Colonic mucosa (tissue), 4 donors: ENCODE results near the gene UBASH3B. TPM values are rescaled to one million over a fixed set of nuclear protein-coding genes. Genes with fewer than 3 reads are reported as not detected.

Experiments used
- DNase-seq: peaks from one replicate; pipeline ENCODE4 v3.0.0-alpha.2; 2020
- H3K27ac ChIP-seq: fragments of 200-600 bp; one replicate; pipeline ENCODE4 v1.8.0; 2021
- H3K27me3 ChIP-seq: fragments of 200-600 bp; one replicate; pipeline ENCODE4 v1.8.0; 2021
- H3K36me3 ChIP-seq: fragments of 200-600 bp; one replicate; pipeline ENCODE4 v1.8.0; 2021
- H3K4me1 ChIP-seq: fragments of 200-600 bp; one replicate; pipeline ENCODE4 v1.8.0; 2021; ENCODE audit warnings: mild to moderate bottlenecking
- H3K4me3 ChIP-seq: fragments of 200-600 bp; one replicate; pipeline ENCODE4 v1.8.0; 2021
- H3K9ac ChIP-seq, 2 donors: one replicate each; pipeline ENCODE4 v1.7.0; 2013; ENCODE audit warnings: control low read depth in 2 of 2, low read depth in 2 of 2, low read length in 2 of 2
- H3K9me3 ChIP-seq: fragments of 200-600 bp; one replicate; pipeline ENCODE4 v1.8.0; 2021
- CTCF ChIP-seq: fragments of 200-600 bp; IDR thresholded peaks from one replicate; pipeline ENCODE4 v1.8.0; 2022; ENCODE audit warnings: antibody characterized with exemption, mild to moderate bottlenecking
- intact Hi-C: fragments of 100-400 bp; cut with DNase I; formaldehyde crosslinking; loops from one replicate; pipeline ENCODE4 v1.14.1; 2022
- total RNA-seq, 2 donors: library from RNA; stranded (reverse); fragmentation: NEBNext Ultra II Directional in 1 of 2; extraction: Animal tissue kit (Norgen Biotek cat#: 25700) in 1 of 2; gene quantifications; one replicate each; pipeline ENCODE4 v1.2.1, GENCODE V29; 2021
- donor health status: healthy.
- donor health status: DM: no; HTN: no; CAD: no.
- donor health status: DM: no; HTN: no; CAD: no.

The UBASH3B gene
- total RNA-seq, 2 donors from 2014 or later: 3.7 to 5.8 TPM

- Histone ChIP-seq H3K9ac (no peak overlapping the region), H3K9me3 (no peaks in the 10 kb centered on the region), H3K36me3 (no peaks in the 10 kb centered on the region), H3K4me1 (no peaks in the 10 kb centered on the region), H3K4me3 (no peak overlapping the region), H3K27me3 (no peaks in the 10 kb centered on the region), H3K27ac (no peak overlapping the region)
- intact Hi-C loops: no loop called here
- TF ChIP-seq CTCF: no peak
- no peak for DNase-seq
These were observed 113.7 kb downstream of the UBASH3B start for GRCh38 chr11:122769126-122769780.

- Histone ChIP-seq H3K9me3 (no peaks in the 10 kb centered on the region), H3K27me3 (no peaks in the 10 kb centered on the region), H3K36me3 (no peaks in the 10 kb centered on the region), H3K4me1 (no peaks in the 10 kb centered on the region), H3K4me3 (no peak overlapping the region), H3K9ac (no peak overlapping the region), H3K27ac (no peak overlapping the region)
- intact Hi-C loops: no loop called here
- TF ChIP-seq CTCF: no peak
- DNase-seq: no peak
These were observed 117.4 kb downstream of the UBASH3B start for GRCh38 chr11:122772945-122773344.

- H3K27me3 ChIP-seq: no peaks in the 10 kb centered on the region
- no peaks in the 10 kb centered on the region for H3K9me3 ChIP-seq
- DNase-seq: no peak
- H3K4me3 ChIP-seq: no peak overlapping the region
- intact Hi-C loops: no loop called here
- no peak overlapping the region for H3K9ac ChIP-seq
- no peaks in the 10 kb centered on the region for H3K36me3 ChIP-seq
- TF ChIP-seq CTCF: no peak
- H3K4me1 ChIP-seq: no peaks in the 10 kb centered on the region
- no peak overlapping the region for H3K27ac ChIP-seq
These were observed 118.3 kb downstream of the UBASH3B start for GRCh38 chr11:122773781-122774266.

GRCh38 chr11:122775675-122776271 lies 120.3 kb downstream of the UBASH3B start:
- Histone ChIP-seq H3K27me3 (no peaks in the 10 kb centered on the region), H3K4me3 (no peak overlapping the region), H3K36me3 (no peaks in the 10 kb centered on the region), H3K27ac (no peak overlapping the region), H3K4me1 (no peaks in the 10 kb centered on the region), H3K9me3 (no peaks in the 10 kb centered on the region), H3K9ac (no peak overlapping the region)
- DNase-seq: no peak
- intact Hi-C loops: no loop called here
- TF ChIP-seq CTCF: no peak

- Histone ChIP-seq H3K4me1 (no peaks in the 10 kb centered on the region), H3K27me3 (no peaks in the 10 kb centered on the region), H3K36me3 (no peaks in the 10 kb centered on the region), H3K27ac (no peak overlapping the region), H3K9me3 (no peaks in the 10 kb centered on the region), H3K4me3 (no peak overlapping the region), H3K9ac (no peak overlapping the region)
- DNase-seq: no peak
- TF ChIP-seq CTCF: no peak
- intact Hi-C loops: no loop called here
These were observed 121.0 kb downstream of the UBASH3B start for GRCh38 chr11:122776546-122776945.
